ENCODE data around the gene ZCCHC24. TPM values are rescaled to one million over a fixed set of nuclear protein-coding genes. Genes with fewer than 3 reads are reported as not detected.

ZCCHC24 gene
- total RNA-seq, 4 donors from 2014 or later = 15.6 to 41.1 (median 22.5) TPM

DNA sequence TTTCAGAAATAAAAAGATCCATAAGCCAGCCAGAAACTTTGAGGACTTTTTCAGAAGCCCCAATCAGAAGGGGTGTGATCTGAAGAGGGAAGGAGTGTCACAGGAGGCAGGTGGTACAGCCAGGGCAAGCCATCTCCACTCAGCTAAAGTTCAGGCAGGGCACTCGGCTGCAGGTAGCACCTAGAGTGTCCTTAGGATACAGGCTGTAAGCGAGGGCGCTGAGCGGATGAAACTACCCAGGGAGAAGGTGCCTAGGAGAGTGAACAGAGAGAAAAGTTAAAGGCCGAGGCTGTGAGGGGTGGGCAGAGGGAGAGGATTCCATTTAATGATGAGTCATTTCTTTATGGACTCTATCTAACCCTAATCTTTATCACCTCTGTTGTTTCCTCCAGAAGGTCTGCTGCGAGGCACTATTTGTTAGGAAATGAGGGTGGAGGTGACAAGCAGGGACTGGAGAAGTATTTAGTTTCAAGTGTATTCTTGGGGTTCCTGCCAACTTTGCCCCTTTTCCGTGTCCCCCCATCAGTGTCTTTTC lies 29.8 kb upstream of the ZCCHC24 start:
- no peak for DNase-seq
- Histone ChIP-seq H3K36me3 (no peaks in the 10 kb centered on the region), H3K9me3 (no peaks in the 10 kb centered on the region), H3K27me3 (no peaks in the 10 kb centered on the region), H3K27ac (no peak overlapping the region), H3K4me1 (no peaks in the 10 kb centered on the region), H3K4me3 (no peak overlapping the region)
- in situ Hi-C loops (cut with MboI; ENCODE audit: low pct_ligation_motif_present in 1 of 4, low pct_unique_long_range_greater_than_20kb in 1 of 4, low sequenced_read_pairs in 3 of 4) = loop anchor here in 1 of 4 donors (10.0 kb wide), 1 partner anchor 100 kb away; no protein-coding TSS in a partner anchor
- 76 to 77% methylated on average over 3 to 7 of the region's 7 CpGs for WGBS, 2 donors (ENCODE audit: low coverage in 1 of 2)
- intact Hi-C loops (cut with DNase I; ENCODE audit: low total_unique reads) = no loop called here
- TF ChIP-seq POLR2A (IDR thresholded peaks at IDR 0.05) = no peak
- TF ChIP-seq, protein P1, sequence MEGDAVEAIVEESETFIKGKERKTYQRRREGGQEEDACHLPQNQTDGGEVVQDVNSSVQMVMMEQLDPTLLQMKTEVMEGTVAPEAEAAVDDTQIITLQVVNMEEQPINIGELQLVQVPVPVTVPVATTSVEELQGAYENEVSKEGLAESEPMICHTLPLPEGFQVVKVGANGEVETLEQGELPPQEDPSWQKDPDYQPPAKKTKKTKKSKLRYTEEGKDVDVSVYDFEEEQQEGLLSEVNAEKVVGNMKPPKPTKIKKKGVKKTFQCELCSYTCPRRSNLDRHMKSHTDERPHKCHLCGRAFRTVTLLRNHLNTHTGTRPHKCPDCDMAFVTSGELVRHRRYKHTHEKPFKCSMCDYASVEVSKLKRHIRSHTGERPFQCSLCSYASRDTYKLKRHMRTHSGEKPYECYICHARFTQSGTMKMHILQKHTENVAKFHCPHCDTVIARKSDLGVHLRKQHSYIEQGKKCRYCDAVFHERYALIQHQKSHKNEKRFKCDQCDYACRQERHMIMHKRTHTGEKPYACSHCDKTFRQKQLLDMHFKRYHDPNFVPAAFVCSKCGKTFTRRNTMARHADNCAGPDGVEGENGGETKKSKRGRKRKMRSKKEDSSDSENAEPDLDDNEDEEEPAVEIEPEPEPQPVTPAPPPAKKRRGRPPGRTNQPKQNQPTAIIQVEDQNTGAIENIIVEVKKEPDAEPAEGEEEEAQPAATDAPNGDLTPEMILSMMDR (IDR thresholded peaks at IDR 0.05) = no peak
- no peak for TF ChIP-seq POLR2AphosphoS5 (IDR thresholded peaks at IDR 0.05)
- no peak for TF ChIP-seq EP300 (IDR thresholded peaks at IDR 0.05; ENCODE audit: low read depth)

GRCh38 chr10:79473496-79474095 lies 28.2 kb upstream of the ZCCHC24 start:
- no peak overlapping the region for H3K27ac ChIP-seq
- TF ChIP-seq, protein P1 (IDR thresholded peaks at IDR 0.05) = no peak
- TF ChIP-seq POLR2AphosphoS5 (IDR thresholded peaks at IDR 0.05) = no peak
- TF ChIP-seq EP300 (IDR thresholded peaks at IDR 0.05; ENCODE audit: low read depth) = no peak
- TF ChIP-seq POLR2A (IDR thresholded peaks at IDR 0.05) = no peak
- 86 to 100% methylated on average over 3 to 5 of the region's 5 CpGs for WGBS, 2 donors (ENCODE audit: low coverage in 1 of 2)
- H3K4me1 ChIP-seq = no peaks in the 10 kb centered on the region
- H3K36me3 ChIP-seq = no peaks in the 10 kb centered on the region
- H3K4me3 ChIP-seq = no peak overlapping the region
- no peaks in the 10 kb centered on the region for H3K27me3 ChIP-seq
- in situ Hi-C loops (cut with MboI; ENCODE audit: low pct_ligation_motif_present in 1 of 4, low pct_unique_long_range_greater_than_20kb in 1 of 4, low sequenced_read_pairs in 3 of 4) = loop anchor here in 1 of 4 donors (10.0 kb wide), 1 partner anchor 99 kb away; no protein-coding TSS in a partner anchor
- H3K9me3 ChIP-seq = no peaks in the 10 kb centered on the region
- intact Hi-C loops (cut with DNase I; ENCODE audit: low total_unique reads) = no loop called here
- no peak for DNase-seq

GRCh38 chr10:79472951-79473350 lies 27.5 kb upstream of the ZCCHC24 start:
- 50 to 52% methylated on average over 1 to 5 of the region's 5 CpGs for WGBS, 2 donors (ENCODE audit: low coverage in 1 of 2)
- no peak for DNase-seq
- no peak for TF ChIP-seq EP300 (IDR thresholded peaks at IDR 0.05; ENCODE audit: low read depth)
- no peak for TF ChIP-seq POLR2A (IDR thresholded peaks at IDR 0.05)
- TF ChIP-seq POLR2AphosphoS5 (IDR thresholded peaks at IDR 0.05) = no peak
- TF ChIP-seq, protein P1 (IDR thresholded peaks at IDR 0.05) = no peak

DNA sequence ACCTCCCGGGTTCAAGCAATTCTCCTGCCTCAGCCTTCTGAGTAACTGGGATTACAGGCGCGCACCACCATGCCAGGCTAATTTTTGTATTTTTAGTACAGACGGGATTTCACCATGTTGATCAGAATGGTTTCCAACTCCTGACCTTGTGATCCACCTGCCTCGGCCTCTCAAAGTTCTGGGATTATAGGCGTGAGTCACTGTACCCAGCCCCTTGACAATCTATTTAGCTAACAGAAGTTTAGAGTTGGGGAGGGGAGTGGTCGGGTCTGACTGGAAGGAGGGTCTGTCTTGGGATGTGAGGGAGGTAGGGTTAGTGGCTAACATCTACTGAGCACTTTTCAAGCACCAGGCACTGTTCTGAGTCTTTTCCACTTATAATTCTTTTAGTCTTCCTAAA lies 27.0 kb upstream of the ZCCHC24 start:
- WGBS, 2 donors (ENCODE audit: low coverage in 1 of 2) = 87 to 100% methylated on average over 2 to 7 of the region's 7 CpGs
- Histone ChIP-seq H3K9me3 (no peaks in the 10 kb centered on the region), H3K27ac (no peak overlapping the region), H3K36me3 (no peaks in the 10 kb centered on the region), H3K4me3 (no peak overlapping the region), H3K27me3 (no peaks in the 10 kb centered on the region), H3K4me1 (peaks cover 0 to 7% (median 0%) of the 10 kb centered on the region in 4 donors)
- TF ChIP-seq EP300 (IDR thresholded peaks at IDR 0.05; ENCODE audit: low read depth) (no peak), POLR2AphosphoS5 (IDR thresholded peaks at IDR 0.05) (no peak), POLR2A (IDR thresholded peaks at IDR 0.05) (no peak)
- TF ChIP-seq, protein P1 (IDR thresholded peaks at IDR 0.05) = no peak
- no peak for DNase-seq
- in situ Hi-C loops (cut with MboI; ENCODE audit: low pct_ligation_motif_present in 1 of 4, low pct_unique_long_range_greater_than_20kb in 1 of 4, low sequenced_read_pairs in 3 of 4) (loop anchor here in 1 of 4 donors (10.0 kb wide), 1 partner anchor 98 kb away; no protein-coding TSS in a partner anchor), intact Hi-C loops (cut with DNase I; ENCODE audit: low total_unique reads) (no loop called here)

More at GRCh38 chr10:79472951-79473350, 27.5 kb upstream of the ZCCHC24 start:
- H3K4me3 ChIP-seq = no peak overlapping the region
- H3K27ac ChIP-seq = no peak overlapping the region
- no peaks in the 10 kb centered on the region for H3K27me3 ChIP-seq
- peaks cover 0 to 2% (median 0%) of the 10 kb centered on the region in 4 donors for H3K4me1 ChIP-seq
- no peaks in the 10 kb centered on the region for H3K36me3 ChIP-seq
- intact Hi-C loops (cut with DNase I; ENCODE audit: low total_unique reads) (no loop called here), in situ Hi-C loops (cut with MboI; ENCODE audit: low pct_ligation_motif_present in 1 of 4, low pct_unique_long_range_greater_than_20kb in 1 of 4, low sequenced_read_pairs in 3 of 4) (loop anchor here in 1 of 4 donors (10.0 kb wide), 1 partner anchor 98 kb away; no protein-coding TSS in a partner anchor)
- H3K9me3 ChIP-seq = no peaks in the 10 kb centered on the region
